Neural crest cell (in vitro differentiated cells): ENCODE measurements around the gene SLC50A1. TPM values are rescaled to one million over a fixed set of nuclear protein-coding genes. Genes with fewer than 3 reads are reported as not detected.
A peak's percentile ranks its signal among the peaks of the same experiment; 100 is the strongest.

Experiments
- DNase-seq: peaks from one replicate; pipeline ENCODE4 v3.0.0; 2021; ENCODE audit warnings: low read depth, mixed read lengths, low spot score
- H3K27ac Mint-ChIP-seq: one replicate; pipeline ENCODE4 v1.8.0; 2021; ENCODE audit warnings: mild to moderate bottlenecking, mixed read lengths; ENCODE audit not compliant: unreplicated experiment
- H3K27me3 Mint-ChIP-seq: 2 replicates; pipeline ENCODE4 v1.8.0; 2021; ENCODE audit warnings: low read depth, mild to moderate bottlenecking, mixed read lengths
- H3K36me3 Mint-ChIP-seq: 2 replicates; pipeline ENCODE4 v1.8.0; 2021; ENCODE audit warnings: low read depth, mild to moderate bottlenecking, mixed read lengths
- H3K4me1 Mint-ChIP-seq: 2 replicates; pipeline ENCODE4 v1.8.0; 2021; ENCODE audit warnings: mixed read lengths
- H3K4me3 Mint-ChIP-seq: one replicate; pipeline ENCODE4 v1.8.0; 2021; ENCODE audit warnings: mild to moderate bottlenecking, mixed read lengths
- H3K9me3 Mint-ChIP-seq: 2 replicates; pipeline ENCODE4 v1.8.0; 2021; ENCODE audit warnings: mixed read lengths
- CTCF ChIP-seq: fragments of 200-600 bp; sonication (generic); conservative IDR thresholded peaks from 2 replicates; pipeline ENCODE4 v1.5.0; 2021; ENCODE audit warnings: antibody characterized with exemption, mild to moderate bottlenecking
- total RNA-seq: library from RNA; stranded (reverse); gene quantifications from 2 replicates; pipeline ENCODE4 v1.2.1, GENCODE V29; 2021

The SLC50A1 gene
- total RNA-seq, 1 donor from 2014 or later: 23.2 TPM

GRCh38 chr1:155092131-155092530 lies 43.5 kb upstream of the SLC50A1 start:
- TF ChIP-seq CTCF: no peak
- no peaks in the 10 kb centered on the region for H3K36me3 Mint-ChIP-seq
- DNase-seq: no peak
- peaks cover 54% of the 10 kb centered on the region for H3K27me3 Mint-ChIP-seq
- H3K4me1 Mint-ChIP-seq: peaks cover 5% of the 10 kb centered on the region
- H3K9me3 Mint-ChIP-seq: no peaks in the 10 kb centered on the region
- no peak overlapping the region for H3K4me3 Mint-ChIP-seq
- H3K27ac Mint-ChIP-seq: no peak overlapping the region

GRCh38 chr1:155092641-155093040 lies 43.0 kb upstream of the SLC50A1 start:
- peaks cover 5% of the 10 kb centered on the region for H3K4me1 Mint-ChIP-seq
- H3K27me3 Mint-ChIP-seq: peaks cover 51% of the 10 kb centered on the region
- H3K4me3 Mint-ChIP-seq: no peak overlapping the region
- H3K27ac Mint-ChIP-seq: peak overlapping the region; percentile 43
- H3K9me3 Mint-ChIP-seq: no peaks in the 10 kb centered on the region
- no peaks in the 10 kb centered on the region for H3K36me3 Mint-ChIP-seq
- no peak for TF ChIP-seq CTCF
- no peak for DNase-seq

GRCh38 chr1:155093911-155094621 lies 41.6 kb upstream of the SLC50A1 start:
- H3K27ac Mint-ChIP-seq: no peak overlapping the region

GRCh38 chr1:155094622-155094948 lies 41.1 kb upstream of the SLC50A1 start:
- peaks cover 5% of the 10 kb centered on the region for H3K4me1 Mint-ChIP-seq
- H3K4me3 Mint-ChIP-seq: no peak overlapping the region
- peaks cover 53% of the 10 kb centered on the region for H3K27me3 Mint-ChIP-seq
- TF ChIP-seq CTCF: no peak
- no peak for DNase-seq
- H3K27ac Mint-ChIP-seq: peak overlapping the region; percentile 22
- H3K36me3 Mint-ChIP-seq: no peaks in the 10 kb centered on the region
- no peaks in the 10 kb centered on the region for H3K9me3 Mint-ChIP-seq

More at GRCh38 chr1:155093911-155094621, 41.6 kb upstream of the SLC50A1 start:
- peaks cover 53% of the 10 kb centered on the region for H3K27me3 Mint-ChIP-seq
- no peak overlapping the region for H3K4me3 Mint-ChIP-seq
- DNase-seq: no peak
- H3K36me3 Mint-ChIP-seq: no peaks in the 10 kb centered on the region
- peak; percentile 60 for TF ChIP-seq CTCF
- H3K9me3 Mint-ChIP-seq: no peaks in the 10 kb centered on the region
- H3K4me1 Mint-ChIP-seq: peaks cover 5% of the 10 kb centered on the region

- no peak overlapping the region for H3K27ac Mint-ChIP-seq
- H3K27me3 Mint-ChIP-seq: peaks cover 38% of the 10 kb centered on the region
- H3K4me1 Mint-ChIP-seq: no peaks in the 10 kb centered on the region
- no peak for TF ChIP-seq CTCF
- no peaks in the 10 kb centered on the region for H3K36me3 Mint-ChIP-seq
- no peak for DNase-seq
- H3K4me3 Mint-ChIP-seq: no peak overlapping the region
- no peaks in the 10 kb centered on the region for H3K9me3 Mint-ChIP-seq
These were observed 36.3 kb upstream of the SLC50A1 start for GRCh38 chr1:155099331-155099730.
